H1 (cell line): Measurements from ENCODE around the gene OSBP. TPM values are rescaled to one million over a fixed set of nuclear protein-coding genes. Genes with fewer than 3 reads are reported as not detected.

Source experiments
- CTCF ChIA-PET: fragments of 300-600 bp; sonication (Branson Sonifier 250); formaldehyde crosslinking; loops from one replicate; lab custom pipeline; 2021; ENCODE audit not compliant: partially characterized antibody; lab: Charles Lee
- POLR2A ChIA-PET: fragments of 300-600 bp; sonication (Branson Sonifier 250); formaldehyde crosslinking; loops from one replicate; lab custom pipeline; 2021; ENCODE audit warnings: inconsistent platforms; ENCODE audit not compliant: partially characterized antibody; lab: Charles Lee
- DNase-seq, 2 experiments: peaks; one replicate each; pipeline versions ENCODE4 v3.0.0 to v3.0.0-alpha.2; 2010 to 2022; ENCODE audit warnings: low spot score in 2 of 2, low read depth in 1 of 2, mixed read lengths in 1 of 2
- FAIRE-seq: peaks from 2 replicates; lab custom pipeline; 2011; peaks lifted over from hg19 to GRCh38; lab: Jason Lieb, UNC
- H2AFZ ChIP-seq: 2 replicates; pipeline ENCODE4 v1.8.1; 2012; ENCODE audit warnings: low read length, inconsistent platforms
- H2AK5ac ChIP-seq: 2 replicates; pipeline ENCODE4 v1.6.1; 2013; ENCODE audit warnings: low read depth, low read length
- H2BK120ac ChIP-seq: replicated peaks from 2 replicates; pipeline ENCODE3; 2013; ENCODE audit warnings: low read depth, low read length, inconsistent platforms
- H2BK12ac ChIP-seq: 2 replicates; pipeline ENCODE4 v1.6.1; 2013; ENCODE audit warnings: low read depth, low read length
- H2BK15ac ChIP-seq: 2 replicates; pipeline ENCODE4 v1.6.1; 2013; ENCODE audit warnings: low read length
- H2BK20ac ChIP-seq: 2 replicates; pipeline ENCODE4 v1.6.1; 2013; ENCODE audit warnings: low read length
- H2BK5ac ChIP-seq: 2 replicates; pipeline ENCODE4 v1.6.1; 2013; ENCODE audit warnings: low read depth, low read length
- H3K14ac ChIP-seq: 2 replicates; pipeline ENCODE4 v1.6.1; 2013; ENCODE audit warnings: inconsistent platforms; ENCODE audit not compliant: insufficient read length
- H3K18ac ChIP-seq: 2 replicates; pipeline ENCODE4 v1.6.1; 2013; ENCODE audit warnings: low read length; ENCODE audit errors: extremely low read depth
- H3K23ac ChIP-seq: 2 replicates; pipeline ENCODE4 v1.6.1; 2013; ENCODE audit warnings: inconsistent platforms; ENCODE audit not compliant: insufficient read length
- H3K23me2 ChIP-seq: 2 replicates; pipeline ENCODE4 v1.6.1; 2013; ENCODE audit warnings: low read depth, low read length
- H3K27ac ChIP-seq: 2 replicates; pipeline ENCODE4 v1.6.1; 2011; ENCODE audit warnings: low read depth, low read length, inconsistent platforms
- H3K27me3 ChIP-seq, 4 experiments: replicated peaks in 1 of 4; 1 replicate in 1 of 4; 2 replicates in 3 of 4; pipeline versions ENCODE4 v1.6.1 to v1.8.1; 2011 to 2013; ENCODE audit warnings: low read length in 3 of 4, mild to moderate bottlenecking in 3 of 4, inconsistent platforms in 2 of 4, mixed read lengths in 2 of 4, moderate library complexity in 1 of 4; ENCODE audit not compliant: control insufficient read depth in 3 of 4, insufficient read depth in 3 of 4; ENCODE audit errors: extremely low read depth in 1 of 4
- H3K36me3 ChIP-seq, 4 experiments: 2 replicates each; pipeline versions ENCODE4 v1.6.1 to v1.8.1; 2011 to 2013; ENCODE audit warnings: mild to moderate bottlenecking in 4 of 4, low read length in 3 of 4, moderate library complexity in 2 of 4, control low read depth in 1 of 4, inconsistent platforms in 1 of 4; ENCODE audit not compliant: insufficient read depth in 4 of 4, control insufficient read depth in 2 of 4
- H3K4ac ChIP-seq: replicated peaks from 2 replicates; pipeline ENCODE3; 2013; ENCODE audit warnings: low read length, low read depth, mixed read lengths, inconsistent platforms; ENCODE audit not compliant: insufficient read length
- H3K4me1 ChIP-seq, 4 experiments: replicated peaks in 1 of 4; 1 replicate in 1 of 4; 2 replicates in 3 of 4; pipeline versions ENCODE4 v1.6.1 to v1.8.1; 2011 to 2013; ENCODE audit warnings: low read length in 3 of 4, inconsistent platforms in 2 of 4, mixed read lengths in 1 of 4; ENCODE audit not compliant: insufficient read depth in 4 of 4, control insufficient read depth in 3 of 4
- H3K4me2 ChIP-seq, 2 experiments: 2 replicates each; pipeline versions ENCODE4 v1.6.1 to v1.8.1; 2011 to 2013; ENCODE audit warnings: low read depth in 2 of 2, low read length in 2 of 2, control low read depth in 1 of 2, inconsistent platforms in 1 of 2, mild to moderate bottlenecking in 1 of 2; ENCODE audit not compliant: insufficient read depth in 1 of 2
- H3K4me3 ChIP-seq, 4 experiments: fragments of 200-600, 300-600 bp in 1 of 4; sonication (generic), shearing (Covaris generic), sonication (Bioruptor Twin) in 1 of 4; 2 replicates each; pipeline versions ENCODE4 v1.5.1 to v1.8.1; 2011 to 2016; ENCODE audit warnings: low read length in 4 of 4, low read depth in 3 of 4, control low read depth in 2 of 4, inconsistent platforms in 2 of 4, mild to moderate bottlenecking in 2 of 4, mixed read lengths in 1 of 4, moderate library complexity in 1 of 4; ENCODE audit not compliant: insufficient read depth in 2 of 4; ENCODE audit errors: extremely low read depth in 1 of 4
- H3K56ac ChIP-seq: replicated peaks from 2 replicates; pipeline ENCODE3; 2013; ENCODE audit warnings: low read depth, mild to moderate bottlenecking, mixed read lengths, low read length, inconsistent platforms; ENCODE audit not compliant: insufficient read length
- H3K79me1 ChIP-seq: 2 replicates; pipeline ENCODE4 v1.6.1; 2013; ENCODE audit warnings: low read depth, low read length, control low read depth
- H3K79me2 ChIP-seq, 2 experiments: 2 replicates each; pipeline versions ENCODE4 v1.6.1 to v1.8.1; 2012 to 2013; ENCODE audit warnings: low read length in 2 of 2, mild to moderate bottlenecking in 2 of 2, inconsistent platforms in 1 of 2; ENCODE audit not compliant: insufficient read depth in 2 of 2, control insufficient read depth in 1 of 2
- H3K9ac ChIP-seq, 4 experiments: replicated peaks in 1 of 4; 1 replicate in 1 of 4; 2 replicates in 3 of 4; pipeline versions ENCODE4 v1.6.1 to v1.8.1; 2011 to 2013; ENCODE audit warnings: low read depth in 3 of 4, low read length in 3 of 4, control low read depth in 2 of 4, mild to moderate bottlenecking in 2 of 4, moderate library complexity in 2 of 4, inconsistent platforms in 1 of 4; ENCODE audit errors: extremely low read depth in 1 of 4
- H3K9me3 ChIP-seq, 2 experiments: 2 replicates each; pipeline versions ENCODE4 v1.6.1 to v1.8.1; 2012 to 2013; ENCODE audit warnings: mild to moderate bottlenecking in 2 of 2, moderate library complexity in 2 of 2, control low read depth in 1 of 2, inconsistent platforms in 1 of 2, low read depth in 1 of 2, low read length in 1 of 2, mixed read lengths in 1 of 2; ENCODE audit not compliant: insufficient read depth in 2 of 2
- H4K20me1 ChIP-seq, 2 experiments: replicated peaks in 1 of 2; 2 replicates each; pipeline versions ENCODE3 to v1.8.1; 2011 to 2013; ENCODE audit warnings: inconsistent platforms in 2 of 2, low read length in 2 of 2, mild to moderate bottlenecking in 1 of 2; ENCODE audit not compliant: insufficient read depth in 2 of 2, control insufficient read depth in 1 of 2
- H4K5ac ChIP-seq: 2 replicates; pipeline ENCODE4 v1.6.1; 2013; ENCODE audit warnings: low read length, low read depth, mixed read lengths, inconsistent platforms; ENCODE audit not compliant: insufficient read length
- H4K8ac ChIP-seq: 2 replicates; pipeline ENCODE4 v1.8.0; 2013; ENCODE audit warnings: mild to moderate bottlenecking, moderate library complexity, low read length, inconsistent platforms; ENCODE audit not compliant: insufficient read depth; ENCODE audit errors: extremely low read depth
- H4K91ac ChIP-seq: replicated peaks from 2 replicates; pipeline ENCODE3; 2013; ENCODE audit warnings: low read length, mixed read lengths, inconsistent platforms; ENCODE audit not compliant: insufficient read length
- ATF2 ChIP-seq: IDR thresholded peaks from 2 replicates; pipeline ENCODE4 v1.6.1; 2012; ENCODE audit warnings: low read length, inconsistent platforms
- ATF3 ChIP-seq: IDR thresholded peaks from 2 replicates; pipeline ENCODE4 v1.6.1; 2011; ENCODE audit warnings: low read depth, mild to moderate bottlenecking, low read length; ENCODE audit not compliant: insufficient read depth
- CREB1 ChIP-seq: IDR thresholded peaks from 2 replicates; pipeline ENCODE4 v1.6.1; 2012; ENCODE audit warnings: inconsistent platforms
- EGR1 ChIP-seq: IDR thresholded peaks from 2 replicates; pipeline ENCODE4 v1.6.1; 2011; ENCODE audit warnings: low read depth, low read length, borderline replicate concordance
- EP300 ChIP-seq, 2 experiments: IDR thresholded peaks; 1 replicate in 1 of 2; 2 replicates in 1 of 2; pipeline ENCODE4 v1.6.1; 2011 to 2012; ENCODE audit warnings: low read depth in 2 of 2, low read length in 2 of 2, mild to moderate bottlenecking in 2 of 2, borderline replicate concordance in 1 of 2, inconsistent platforms in 1 of 2, moderate library complexity in 1 of 2
- MAX ChIP-seq: IDR thresholded peaks from 2 replicates; pipeline ENCODE4 v1.6.1; 2012; ENCODE audit warnings: inconsistent platforms
- PHF8 ChIP-seq: fragments of 200-600 bp; sonication (generic); conservative IDR thresholded peaks from 2 replicates; pipeline ENCODE4 v1.7.1; 2012; ENCODE audit warnings: low read depth, mild to moderate bottlenecking, inconsistent platforms, low read length, moderate library complexity
- SIN3A ChIP-seq, 2 experiments: IDR thresholded peaks in 1 of 2; conservative IDR thresholded peaks in 1 of 2; 2 replicates each; pipeline ENCODE4 v1.6.1; 2011 to 2012; ENCODE audit warnings: low read length in 2 of 2, improper control_type of control experiment in 1 of 2, low read depth in 1 of 2, mild to moderate bottlenecking in 1 of 2
- WGBS, 2 experiments: shearing (Covaris generic) in 1 of 2; methylation state at CpG; one replicate each; pipeline versions ENCODE4 v1.1.6 to v1.1.7; 2013 to 2015; ENCODE audit warnings: low lambda C conversion rate in 2 of 2, mixed read lengths in 2 of 2, inconsistent platforms in 1 of 2, low coverage in 1 of 2, missing lambda C conversion rate in 1 of 2; ENCODE audit not compliant: insufficient replicate concordance in 2 of 2, insufficient coverage in 1 of 2, insufficient read length in 1 of 2; ENCODE audit errors: extremely low coverage in 1 of 2, missing lambda C conversion rate in 1 of 2; 5-methylcytosine and 5-hydroxymethylcytosine counted together
- polyA plus RNA-seq, 7 experiments: library from polyadenylated mRNA; depleted of rRNA in 3 of 7; stranded (reverse) in 5 of 7; unstranded in 2 of 7; fragments of >200 nt in 5 of 7; fragments of 200-250 nt in 2 of 7; gene quantifications; 1 replicate in 5 of 7; 2 replicates in 1 of 7; 4 replicates in 1 of 7; pipeline versions ENCODE4 v1.2.1 to v1.2.3, GENCODE V29; 2011 to 2013; ENCODE audit warnings: missing spikeins in 2 of 7, mixed read lengths in 2 of 7
- total RNA-seq: library from RNA; stranded (reverse); fragmentation: NEBNext Ultra II Directional; extraction: Animal tissue kit (Norgen Biotek cat#: 25700); gene quantifications from 2 replicates; pipeline ENCODE4 v1.2.1, GENCODE V29; 2021

The OSBP gene
- total and polyA plus RNA-seq, 2 of the 8 experiments (the other 6 are each of a cell fraction or from before 2014, with no cell fraction given) = 13.2 to 43.1 TPM

GRCh38 chr11:59574467-59574866 lies 41.1 kb downstream of the OSBP start:
- Histone ChIP-seq H3K27ac (no peak overlapping the region), H3K79me1 (no peaks in the 10 kb centered on the region), H4K5ac (no peak overlapping the region), H3K4ac (no peak overlapping the region), H4K91ac (no peak overlapping the region), H3K27me3 (no peaks in the 10 kb centered on the region), H3K4me2 (no peak overlapping the region), H2AK5ac (no peak overlapping the region), H2AFZ (no peak overlapping the region), H3K23ac (no peak overlapping the region), H3K9ac (no peak overlapping the region), H4K20me1 (peaks cover 0 to 2% of the 10 kb centered on the region in 2 experiments), H2BK12ac (no peak overlapping the region), H3K18ac (no peak overlapping the region), H3K14ac (no peak overlapping the region), H2BK5ac (no peak overlapping the region), H3K4me3 (no peak overlapping the region), H2BK120ac (no peak overlapping the region), H2BK15ac (no peak overlapping the region), H2BK20ac (no peak overlapping the region), H3K36me3 (peaks cover 6 to 39% (median 27%) of the 10 kb centered on the region in 4 experiments; a peak in 7 of 8 replicates), H3K4me1 (no peaks in the 10 kb centered on the region), H4K8ac (no peak overlapping the region), H3K79me2 (no peaks in the 10 kb centered on the region), H3K23me2 (no peaks in the 10 kb centered on the region), H3K9me3 (no peaks in the 10 kb centered on the region), H3K56ac (no peak overlapping the region)
- 95% methylated on average over 2 of the region's 2 CpGs; no CpG with 5 or more reads in 1 of the 2 experiments for WGBS, 2 experiments
- no peak for DNase-seq
- no peak for FAIRE-seq
- ChIA-PET POLR2A (no interaction called here), CTCF (no interaction called here)
- TF ChIP-seq EGR1 (no peak), PHF8 (no peak), MAX (no peak), CREB1 (no peak), ATF2 (no peak), EP300 (IDR thresholded peaks at IDR 0.05; ENCODE audit: borderline replicate concordance in 1 of 2, low read depth in 2 of 2, low read length in 2 of 2) (no peak), ATF3 (no peak), SIN3A (conservative IDR thresholded peaks at IDR 0.05 in 1 of 2, IDR thresholded peaks at IDR 0.05 in 1 of 2; ENCODE audit: low read depth in 1 of 2, low read length in 2 of 2) (no peak)
